Tibial nerve (tissue), 4 donors: ENCODE results near the gene AUTS2.

Experiments used
- CTCF ChIP-seq, 5 experiments: fragments of 200-600 bp in 3 of 5; fragments of 450-650 bp in 2 of 5; sonication (generic) in 3 of 5; IDR thresholded peaks; one replicate each; pipeline ENCODE4 v1.5.1; 2016 to 2019; ENCODE audit warnings: antibody characterized with exemption in 5 of 5, mild to moderate bottlenecking in 3 of 5, moderate library complexity in 2 of 5
- EP300 ChIP-seq, 2 donors: sonication (generic); formaldehyde crosslinking; IDR thresholded peaks; one replicate each; pipeline ENCODE4 v1.6.1; 2017; ENCODE audit warnings: antibody characterized with exemption in 2 of 2, mild to moderate bottlenecking in 1 of 2
- POLR2A ChIP-seq, 2 donors: fragments of 450-650 bp; IDR thresholded peaks; one replicate each; pipeline ENCODE4 v1.6.1; 2017; ENCODE audit warnings: antibody characterized with exemption in 2 of 2, mild to moderate bottlenecking in 2 of 2, moderate library complexity in 2 of 2

DNA sequence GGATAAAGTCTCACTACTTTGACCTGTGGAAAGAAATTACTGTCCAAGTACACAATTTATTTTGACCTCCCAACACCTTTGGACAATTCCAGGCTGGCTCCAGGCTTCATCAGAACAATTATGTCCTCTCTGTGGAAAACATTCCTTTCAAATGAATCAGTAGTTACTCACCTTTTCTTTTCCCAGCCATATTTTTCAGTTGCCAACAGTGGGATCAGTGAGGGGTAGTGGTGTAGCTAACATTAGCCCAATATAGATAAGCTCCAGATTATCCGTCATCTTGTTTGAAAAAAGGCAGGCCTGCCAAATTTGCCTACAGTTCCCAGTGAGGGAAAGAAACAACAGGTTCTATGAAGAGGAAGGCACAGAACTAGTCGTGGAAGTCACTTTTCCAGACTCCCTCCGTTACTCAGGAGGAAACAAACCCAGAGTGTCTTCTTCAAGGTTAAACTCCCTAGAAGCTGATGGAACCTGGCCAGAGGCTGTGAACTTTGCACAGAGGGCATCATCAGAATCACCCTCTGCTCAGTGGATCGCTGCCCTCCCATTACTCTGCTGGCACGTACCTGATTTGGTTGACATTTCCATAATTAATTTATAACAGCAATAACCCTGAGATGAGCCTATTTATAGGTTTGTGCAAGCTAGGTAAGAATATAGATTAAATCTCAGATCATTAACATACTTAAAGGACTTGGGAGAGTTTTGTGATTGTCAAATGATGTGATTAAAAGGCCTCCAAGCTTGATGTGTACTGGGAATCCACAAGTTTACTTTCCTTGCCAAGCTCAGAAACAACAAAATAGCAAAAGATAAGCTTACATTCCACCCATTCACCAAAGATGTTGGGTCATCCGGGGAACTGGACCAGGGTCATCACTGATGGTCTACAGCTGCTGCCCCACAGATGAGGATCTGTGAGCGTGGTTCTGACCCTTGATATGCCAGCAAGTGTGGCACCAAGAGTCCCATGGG, 879.0 kb downstream of the AUTS2 start:
- TF ChIP-seq POLR2A (IDR thresholded peaks at IDR 0.05) (no peak), CTCF (IDR thresholded peaks at IDR 0.05) (no peak), EP300 (IDR thresholded peaks at IDR 0.05) (peak in 1 of 2 donors; percentile 5)
